Kidney glomerular epithelial cell (primary cell): Measurements from ENCODE around the gene TMOD1.
"Not testable (repeated sequence)": the region's sequence is repeated elsewhere in the genome, so short reads cannot be mapped to it uniquely, and the experiment has no call there.

Experiments
- DNase-seq: peaks from one replicate; lab custom pipeline; 2025; lab: John Stamatoyannopoulos, UW

TMOD1 gene

GRCh38 chr9:97501177-97501971 is at the start of gene TMOD1:
TSS of gene TMOD1 (plus strand) at chr9:97501666. CDS start at chr9:97524189, 22,523 bp downstream.
- no peak for DNase-seq

GRCh38 chr9:97453573-97453972 is 47.9 kb upstream of the TMOD1 start:
- not testable (repeated sequence) for DNase-seq

- DNase-seq, result not testable (repeated sequence)
These were observed 44.6 kb upstream of the TMOD1 start for GRCh38 chr9:97456841-97457240.

DNA sequence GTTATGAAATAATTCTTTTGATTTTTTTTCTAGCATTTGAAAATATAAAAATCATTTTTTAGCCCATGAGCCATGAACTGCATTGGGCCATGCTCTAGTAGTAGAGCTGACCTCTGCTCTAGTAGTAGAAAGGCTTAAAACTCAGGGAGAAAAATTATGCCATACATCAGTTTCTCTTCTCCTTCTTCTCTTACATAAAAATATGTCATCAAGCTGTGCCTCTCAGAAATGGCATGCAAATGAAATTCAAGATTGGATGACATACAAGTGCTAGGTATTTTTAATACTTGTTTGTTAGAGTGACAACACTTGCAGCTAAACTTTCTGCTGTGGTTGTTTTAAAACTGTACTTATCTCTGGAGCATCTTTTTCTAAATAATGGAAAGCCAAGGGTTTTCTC is 42.1 kb upstream of the TMOD1 start:
- DNase-seq, result no peak

- no peak for DNase-seq
These were observed 39.3 kb upstream of the TMOD1 start for GRCh38 chr9:97462159-97462558.

DNA sequence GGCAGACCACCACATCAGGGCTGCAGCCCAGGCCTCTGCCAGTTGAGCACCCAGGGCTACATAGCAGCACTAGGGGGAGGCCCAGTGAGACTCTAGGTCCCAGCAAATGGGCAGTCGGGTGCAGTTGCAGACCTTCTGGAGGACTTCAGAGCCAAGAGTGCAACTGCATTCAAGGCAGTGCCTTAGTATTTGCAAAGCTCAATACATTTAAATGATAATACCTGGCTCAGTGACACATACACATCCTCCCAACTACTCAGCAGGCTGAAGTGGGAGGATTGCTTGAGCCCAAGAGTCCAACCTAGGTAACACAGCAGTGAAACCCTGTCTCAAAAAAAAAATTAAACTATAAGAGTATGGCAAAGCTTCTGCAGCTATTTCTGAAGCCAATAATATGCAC is 38.6 kb upstream of the TMOD1 start:
- DNase-seq, result no peak

DNA sequence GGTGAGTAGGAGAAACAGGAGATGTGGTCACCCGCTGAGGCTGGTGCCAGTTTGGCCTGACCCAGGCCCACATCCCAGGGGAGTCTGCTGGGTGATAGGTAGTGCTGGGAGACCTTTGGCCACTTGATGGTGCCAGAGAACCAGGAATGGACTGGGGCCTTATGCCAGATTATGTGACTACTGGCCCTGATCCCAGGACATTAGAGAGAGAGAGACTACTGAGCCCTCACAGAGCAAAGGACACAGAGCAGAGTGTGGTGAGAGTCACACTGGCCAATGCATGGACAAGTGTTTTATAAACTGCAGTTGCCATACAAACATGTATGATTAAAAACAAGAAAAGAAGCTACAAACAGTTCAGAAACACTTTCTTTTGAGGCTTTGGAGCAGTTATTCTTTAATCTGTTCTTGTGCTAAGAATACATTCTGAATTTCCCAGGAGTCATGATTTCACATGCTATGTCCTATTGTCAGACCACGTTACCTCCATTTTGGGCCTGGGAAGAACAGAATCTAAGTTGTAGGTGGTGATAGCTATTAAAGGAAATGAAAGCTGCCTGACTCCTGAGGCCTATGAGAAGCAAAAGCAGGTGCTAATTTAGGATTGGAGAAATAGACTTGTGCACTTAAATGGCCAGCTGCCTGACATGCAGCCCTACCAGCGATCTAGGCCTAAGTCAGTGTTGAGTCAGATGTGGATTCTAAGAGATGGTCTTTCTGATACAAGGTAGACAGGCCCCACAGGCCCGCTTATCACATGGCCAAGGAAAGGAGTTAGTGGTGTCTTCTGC is 32.6 kb upstream of the TMOD1 start:
- peak; percentile 28 for DNase-seq

DNA sequence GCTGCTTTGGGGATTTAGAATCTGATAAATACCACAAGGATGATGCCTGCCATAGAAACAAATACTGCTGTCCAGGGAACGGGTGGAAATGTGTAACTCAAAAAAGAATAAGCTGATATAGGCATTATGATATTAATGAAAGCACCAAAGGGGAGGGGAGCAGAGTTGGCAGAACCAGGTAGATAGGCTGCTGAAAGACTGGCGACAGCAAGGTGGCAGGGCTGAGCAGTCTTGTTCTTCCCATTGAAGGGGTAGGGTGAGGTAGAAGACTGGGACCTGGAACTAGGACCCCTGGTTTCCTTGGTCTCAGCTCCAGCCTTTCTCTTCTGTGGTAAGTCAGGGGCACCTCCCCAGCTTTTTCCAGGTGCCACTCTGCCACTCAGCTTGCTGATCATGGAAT is 31.4 kb upstream of the TMOD1 start:
- DNase-seq, result no peak

GRCh38 chr9:97473717-97474116 is 27.7 kb upstream of the TMOD1 start:
- no peak for DNase-seq

DNA sequence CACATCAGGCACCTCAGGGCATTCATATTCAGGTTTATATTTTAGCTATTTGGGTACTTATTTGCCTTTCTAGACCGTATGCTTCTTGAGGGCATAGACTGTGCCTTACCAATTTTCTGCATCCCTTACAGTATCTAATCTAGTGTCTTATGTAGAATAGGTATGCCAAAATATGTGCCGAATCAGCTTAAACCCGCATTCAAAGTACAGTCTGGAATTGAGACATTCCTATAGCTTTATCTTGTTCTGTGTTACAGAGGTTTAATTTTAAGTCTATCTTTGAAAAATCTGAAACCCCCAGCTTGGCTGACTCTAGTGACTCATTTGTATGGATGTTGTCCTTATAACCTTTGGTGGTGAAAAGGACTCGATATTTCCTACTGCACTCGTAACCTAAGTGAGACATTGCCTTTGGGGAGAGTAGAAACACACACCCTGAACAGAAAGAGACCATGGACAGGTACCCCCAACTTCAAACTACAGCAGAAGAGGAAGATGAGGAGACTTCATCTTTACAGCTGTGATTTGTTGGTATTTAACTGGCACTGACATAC is 27.0 kb upstream of the TMOD1 start:
- no peak for DNase-seq

GRCh38 chr9:97475059-97475458 is 26.4 kb upstream of the TMOD1 start:
- peak; percentile 22 for DNase-seq

- DNase-seq, result no peak
These were observed 23.0 kb upstream of the TMOD1 start for GRCh38 chr9:97478301-97478981.

- DNase-seq, result no peak
These were observed 21.8 kb upstream of the TMOD1 start for GRCh38 chr9:97479496-97480159.

DNA sequence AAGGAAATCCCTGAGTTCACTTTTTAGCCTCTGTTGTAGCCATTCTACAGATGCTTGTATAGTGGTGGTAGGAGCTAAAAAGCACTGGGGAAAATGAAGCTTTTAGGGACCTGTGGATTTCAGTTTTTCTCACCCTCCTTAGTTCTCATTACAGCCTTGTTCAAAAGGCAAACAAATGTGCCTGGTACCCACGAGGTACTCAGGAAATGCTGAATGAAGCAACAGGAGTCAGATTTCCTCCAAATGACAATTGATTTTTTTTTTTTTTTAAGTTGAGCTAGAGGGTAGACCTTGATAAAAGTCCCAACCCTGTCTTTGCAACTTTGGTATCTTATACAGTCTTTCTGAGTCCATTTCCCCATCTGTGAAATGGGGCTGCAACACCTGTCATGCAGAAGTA is 21.3 kb upstream of the TMOD1 start:
- DNase-seq, result no peak

- no peak for DNase-seq
These were observed 20.7 kb upstream of the TMOD1 start for GRCh38 chr9:97480749-97481148.

- DNase-seq, result no peak
These were observed 17.3 kb upstream of the TMOD1 start for GRCh38 chr9:97484134-97484533.

DNA sequence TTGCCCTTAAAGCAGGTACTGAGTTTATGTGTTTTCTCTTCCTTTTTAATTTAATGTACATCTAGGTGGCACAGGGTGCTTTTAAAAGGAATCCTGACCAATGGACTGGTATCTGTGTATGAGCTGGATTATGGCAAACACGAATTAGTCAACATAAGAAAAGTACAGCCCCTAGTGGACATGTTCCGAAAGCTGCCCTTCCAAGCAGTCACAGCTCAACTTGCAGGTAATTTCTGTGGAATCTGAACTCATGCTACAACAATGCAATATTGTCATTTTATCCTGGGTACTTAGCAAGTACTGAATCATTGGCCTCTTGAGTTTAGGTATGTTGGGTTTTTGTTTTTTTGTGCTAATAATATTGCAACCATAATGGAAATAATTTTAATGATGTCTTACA is 14.4 kb upstream of the TMOD1 start:
- DNase-seq, result no peak

- no peak for DNase-seq
These were observed 13.6 kb upstream of the TMOD1 start for GRCh38 chr9:97487861-97488260.

DNA sequence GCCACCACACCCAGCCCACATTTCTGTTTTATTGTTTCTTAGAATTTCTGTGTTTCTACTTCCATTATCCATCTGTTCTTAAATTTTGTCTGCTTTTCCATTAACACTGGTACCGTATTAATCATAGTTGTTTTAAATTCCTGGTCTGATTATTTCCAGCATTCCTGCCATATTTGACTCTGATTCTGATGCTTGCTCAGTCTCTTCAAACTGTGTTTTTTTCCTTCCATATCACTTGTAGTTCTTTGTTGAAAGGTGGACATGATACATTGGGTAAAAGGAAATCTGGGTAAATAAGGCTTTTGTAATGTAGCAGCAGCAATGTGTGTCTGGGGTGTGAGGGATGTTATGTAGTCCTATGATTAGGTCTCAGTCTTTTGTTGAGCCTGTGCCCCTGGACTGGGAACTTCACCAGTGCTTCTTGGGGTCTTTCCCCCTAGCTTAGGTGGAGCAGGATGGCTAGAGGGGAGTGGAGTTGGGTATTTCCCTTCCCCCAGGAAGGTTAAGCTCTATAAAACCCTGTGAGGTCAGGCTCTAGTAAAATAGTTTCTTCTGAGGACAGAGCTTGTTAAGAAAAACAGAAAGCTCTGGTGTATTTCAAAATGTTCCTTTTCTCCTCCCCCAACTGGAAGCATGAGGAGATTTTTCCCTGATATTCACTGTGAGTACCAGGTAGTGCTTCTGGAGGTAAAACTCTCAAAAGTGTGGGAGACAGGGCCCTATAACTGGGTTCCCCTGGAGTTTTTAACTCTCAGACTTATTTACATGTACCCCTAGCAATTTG is 10.1 kb upstream of the TMOD1 start:
- no peak for DNase-seq

DNA sequence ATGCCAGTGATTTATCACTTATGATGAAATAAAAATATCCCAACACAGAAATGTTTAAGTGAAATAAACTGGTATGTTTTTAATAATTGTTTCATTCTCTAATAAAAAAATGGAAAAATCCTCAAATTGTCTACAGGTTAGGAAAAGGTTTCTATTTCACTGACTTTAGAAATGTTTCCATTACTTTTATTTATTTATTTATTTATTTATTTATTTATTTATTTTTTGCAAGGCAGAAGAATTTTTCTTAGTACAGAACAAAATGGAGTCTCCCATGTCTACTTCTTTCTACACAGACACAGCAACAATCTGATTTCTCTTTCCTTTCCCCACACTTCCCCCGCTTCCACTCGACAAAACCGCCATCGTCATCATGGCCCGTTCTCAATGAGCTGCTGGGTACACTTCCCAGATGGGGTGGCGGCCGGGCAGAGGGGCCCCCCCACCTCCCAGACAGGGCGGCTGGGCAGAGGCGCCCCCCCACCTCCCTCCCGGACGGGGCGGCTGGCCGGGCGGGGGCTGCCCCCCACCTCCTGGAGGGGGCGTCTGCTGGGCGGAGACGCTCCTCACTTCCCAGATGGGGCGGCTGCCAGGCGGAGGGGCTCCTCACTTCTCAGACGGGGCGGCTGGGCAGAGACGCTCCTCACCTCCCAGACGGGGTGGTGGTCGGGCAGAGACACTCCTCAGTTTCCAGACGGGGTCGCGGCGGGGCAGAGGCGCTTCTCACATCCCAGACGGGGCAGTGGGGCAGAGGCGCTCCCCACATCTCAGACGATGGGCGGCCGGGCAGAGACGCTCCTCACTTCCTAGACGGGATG is 3.7 kb upstream of the TMOD1 start:
- DNase-seq, result not testable (repeated sequence)
